ENCODE data around the gene CDC16.

Gene CDC16

GRCh38 chr13:114211446-114212157 is 23.1 kb upstream of the CDC16 start:
- no peak for DNase-seq
- Histone ChIP-seq H3K4me3 (ENCODE audit: low read depth, low read length) (no peak overlapping the region), H3K36me3 (no peaks in the 10 kb centered on the region), H3K4me1 (no peaks in the 10 kb centered on the region), H3K27me3 (peaks cover 6% of the 10 kb centered on the region; the same call in 1 of the 2 replicates), H3K9me3 (0 out of 2 replicates have a peak, but pooled peaks cover 3% of the 10 kb centered on the region)
- no peak for TF ChIP-seq CTCF (IDR thresholded peaks at IDR 0.05; ENCODE audit: low read depth, low read length)

GRCh38 chr13:114212158-114212495 is 22.6 kb upstream of the CDC16 start:
- Histone ChIP-seq H3K9me3 (no peaks in the 10 kb centered on the region), H3K27me3 (peaks cover 6% of the 10 kb centered on the region; the same call in 1 of the 2 replicates), H3K36me3 (no peaks in the 10 kb centered on the region), H3K4me1 (no peaks in the 10 kb centered on the region), H3K4me3 (ENCODE audit: low read depth, low read length) (no peak overlapping the region)
- TF ChIP-seq CTCF (IDR thresholded peaks at IDR 0.05; ENCODE audit: low read depth, low read length), result no peak
- DNase-seq, result no peak

- Histone ChIP-seq H3K4me3 (ENCODE audit: low read depth, low read length) (no peak overlapping the region), H3K4me1 (no peaks in the 10 kb centered on the region), H3K36me3 (no peaks in the 10 kb centered on the region), H3K9me3 (no peaks in the 10 kb centered on the region), H3K27me3 (peaks cover 6% of the 10 kb centered on the region; the same call in 1 of the 2 replicates)
- TF ChIP-seq CTCF (IDR thresholded peaks at IDR 0.05; ENCODE audit: low read depth, low read length), result no peak
- no peak for DNase-seq
Measured at GRCh38 chr13:114213980-114214379, 20.7 kb upstream of the CDC16 start.

GRCh38 chr13:114219392-114219791 is 15.3 kb upstream of the CDC16 start:
- no peak for DNase-seq
- peaks cover 5% of the 10 kb centered on the region; the same call in 1 of the 2 replicates for H3K27me3 ChIP-seq
- H3K9me3 ChIP-seq, result no peaks in the 10 kb centered on the region
- no peak for TF ChIP-seq CTCF (IDR thresholded peaks at IDR 0.05; ENCODE audit: low read depth, low read length)
- H3K4me3 ChIP-seq (ENCODE audit: low read depth, low read length), result no peak overlapping the region
- no peaks in the 10 kb centered on the region for H3K36me3 ChIP-seq
- H3K4me1 ChIP-seq, result no peaks in the 10 kb centered on the region

- Histone ChIP-seq H3K4me1 (no peaks in the 10 kb centered on the region), H3K27me3 (no peaks in the 10 kb centered on the region), H3K36me3 (no peaks in the 10 kb centered on the region), H3K9me3 (no peaks in the 10 kb centered on the region), H3K4me3 (ENCODE audit: low read depth, low read length) (no peak overlapping the region)
- no peak for TF ChIP-seq CTCF (IDR thresholded peaks at IDR 0.05; ENCODE audit: low read depth, low read length)
- no peak for DNase-seq
Measured at GRCh38 chr13:114222461-114222968, 12.2 kb upstream of the CDC16 start.

- H3K4me1 ChIP-seq, result no peaks in the 10 kb centered on the region
- DNase-seq, result no peak
- TF ChIP-seq CTCF (IDR thresholded peaks at IDR 0.05; ENCODE audit: low read depth, low read length), result no peak
Measured at GRCh38 chr13:114224201-114224600, 10.5 kb upstream of the CDC16 start.

More at GRCh38 chr13:114224201-114224600, 10.5 kb upstream of the CDC16 start:
- H3K36me3 ChIP-seq, result no peaks in the 10 kb centered on the region
- no peak overlapping the region for H3K4me3 ChIP-seq (ENCODE audit: low read depth, low read length)
- H3K9me3 ChIP-seq, result no peaks in the 10 kb centered on the region
- peaks cover 10% of the 10 kb centered on the region for H3K27me3 ChIP-seq
